Mucosa of descending colon (tissue), 3 donors: ENCODE measurements around the gene LCA5. TPM values are rescaled to one million over a fixed set of nuclear protein-coding genes. Genes with fewer than 3 reads are reported as not detected.

Experiments
- ATAC-seq: fragments of 200-7000 bp; cut with Tn5 transposase; one replicate; pipeline ENCODE4 v1.9.1; 2020; ENCODE audit warnings: mild to moderate bottlenecking, moderate library complexity
- DNase-seq, 3 donors: peaks; one replicate each; pipeline ENCODE4 v3.0.0-alpha.2; 2020
- H3K36me3 ChIP-seq: fragments of 200-600 bp; one replicate; pipeline ENCODE4 v1.8.0; 2021; ENCODE audit warnings: low read depth, mild to moderate bottlenecking
- H3K4me1 ChIP-seq: fragments of 200-600 bp; one replicate; pipeline ENCODE4 v1.8.0; 2021; ENCODE audit warnings: low read depth, mild to moderate bottlenecking
- H3K4me3 ChIP-seq: fragments of 200-600 bp; one replicate; pipeline ENCODE4 v1.8.0; 2021; ENCODE audit warnings: mild to moderate bottlenecking
- H3K9me3 ChIP-seq: fragments of 200-600 bp; one replicate; pipeline ENCODE4 v1.8.0; 2021; ENCODE audit warnings: mild to moderate bottlenecking
- CTCF ChIP-seq: fragments of 200-600 bp; IDR thresholded peaks from one replicate; pipeline ENCODE4 v1.8.0; 2022; ENCODE audit warnings: antibody characterized with exemption, mild to moderate bottlenecking
- intact Hi-C, 2 donors: fragments of 100-400 bp; cut with DNase I in 1 of 2; cut with micrococcal nuclease in 1 of 2; formaldehyde crosslinking; loops; one replicate each; pipeline versions ENCODE4 v1.11.0 to v1.11.1; 2022; cut with DNase I, micrococcal nuclease
- total RNA-seq, 3 donors: library from RNA; stranded (reverse); fragmentation: NEBNext Ultra II Directional in 2 of 3; extraction: Animal tissue kit (Norgen Biotek cat#: 25700) in 2 of 3; gene quantifications; one replicate each; pipeline versions ENCODE4 v1.2.1 to v1.2.4, GENCODE V29; 2021 to 2023
- donor health status: DM: no; HTN: no; CAD: no; lungs with moderate emphysema.
- donor health status: DM: no; HTN: no; CAD: no.
- donor health status: DM: no; HTN: yes; CAD: no.

Gene LCA5
- total RNA-seq, 3 donors from 2014 or later = 0.43 to 5.5 (median 1.1) TPM

- no peak overlapping the region for H3K4me3 ChIP-seq
- H3K36me3 ChIP-seq = no peaks in the 10 kb centered on the region
- ATAC-seq = no peak
- intact Hi-C loops = no loop called here
- H3K9me3 ChIP-seq = no peaks in the 10 kb centered on the region
- no peaks in the 10 kb centered on the region for H3K4me1 ChIP-seq
- TF ChIP-seq CTCF = no peak
- no peak for DNase-seq
Observed at GRCh38 chr6:79510707-79511106, 26.5 kb downstream of the LCA5 start.

GRCh38 chr6:79506251-79506650 lies 31.0 kb downstream of the LCA5 start:
- intact Hi-C loops = no loop called here

GRCh38 chr6:79504372-79504771 lies 32.9 kb downstream of the LCA5 start:
- Histone ChIP-seq H3K4me1 (no peaks in the 10 kb centered on the region), H3K36me3 (no peaks in the 10 kb centered on the region), H3K4me3 (no peak overlapping the region), H3K9me3 (no peaks in the 10 kb centered on the region)
- intact Hi-C loops = no loop called here
- no peak for ATAC-seq
- DNase-seq = no peak
- no peak for TF ChIP-seq CTCF

More at GRCh38 chr6:79506251-79506650, 31.0 kb downstream of the LCA5 start:
- DNase-seq (no peak), ATAC-seq (no peak)
- no peaks in the 10 kb centered on the region for H3K36me3 ChIP-seq
- H3K9me3 ChIP-seq = no peaks in the 10 kb centered on the region
- TF ChIP-seq CTCF = no peak
- no peak overlapping the region for H3K4me3 ChIP-seq
- H3K4me1 ChIP-seq = no peaks in the 10 kb centered on the region

- Histone ChIP-seq H3K36me3 (no peaks in the 10 kb centered on the region), H3K4me1 (no peaks in the 10 kb centered on the region), H3K4me3 (no peak overlapping the region), H3K9me3 (no peaks in the 10 kb centered on the region)
- DNase-seq (no peak), ATAC-seq (no peak)
- no peak for TF ChIP-seq CTCF
- intact Hi-C loops = no loop called here
Observed at GRCh38 chr6:79498842-79499241, 38.4 kb downstream of the LCA5 start.

- Histone ChIP-seq H3K36me3 (no peaks in the 10 kb centered on the region), H3K4me1 (no peaks in the 10 kb centered on the region), H3K4me3 (no peak overlapping the region), H3K9me3 (no peaks in the 10 kb centered on the region)
- ATAC-seq (no peak), DNase-seq (no peak)
- intact Hi-C loops = no loop called here
- no peak for TF ChIP-seq CTCF
Observed at GRCh38 chr6:79495246-79495645, 42.0 kb downstream of the LCA5 start.

GRCh38 chr6:79494841-79495240 lies 42.4 kb downstream of the LCA5 start:
- H3K36me3 ChIP-seq = no peaks in the 10 kb centered on the region
- H3K4me1 ChIP-seq = no peaks in the 10 kb centered on the region
- DNase-seq (peak in 1 of 3 donors; percentile 27), ATAC-seq (no peak)
- intact Hi-C loops = no loop called here
- no peak for TF ChIP-seq CTCF
- H3K4me3 ChIP-seq = no peak overlapping the region
- H3K9me3 ChIP-seq = no peaks in the 10 kb centered on the region
